ENCODE measurements around the gene TBC1D19. TPM values are rescaled to one million over a fixed set of nuclear protein-coding genes. Genes with fewer than 3 reads are reported as not detected.
"Not testable (repeated sequence)": the region's sequence is repeated elsewhere in the genome, so short reads cannot be mapped to it uniquely, and the experiment has no call there.

The TBC1D19 gene
- total and polyA plus RNA-seq, 4 donors, result 14.2 to 81.6 (median 24.3) TPM

DNA sequence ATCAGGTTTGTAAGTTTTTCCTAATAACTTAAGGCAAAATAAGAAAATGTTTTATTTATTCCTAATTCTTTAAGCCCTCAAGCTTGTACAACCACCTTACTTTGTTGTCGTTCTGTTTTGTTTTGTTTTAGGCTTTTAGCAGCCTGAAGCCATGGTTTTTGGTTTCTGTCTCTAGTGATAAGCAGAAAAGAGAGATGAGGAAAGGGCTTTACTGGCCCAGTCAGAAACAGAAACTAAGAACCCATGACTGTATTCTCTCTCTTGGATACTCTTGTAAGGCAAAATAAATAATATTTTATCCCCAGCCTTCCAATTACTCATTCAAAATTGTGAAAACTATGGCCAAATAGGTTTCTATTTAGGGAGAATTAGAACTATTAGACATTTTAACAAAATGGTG, 29.4 kb downstream of the TBC1D19 start:
- H3K36me3 ChIP-seq (ENCODE audit: control insufficient read depth, insufficient read depth, low read length), result no peaks in the 10 kb centered on the region
- H3K4me1 ChIP-seq (ENCODE audit: control insufficient read depth, insufficient read depth, low read length), result no peaks in the 10 kb centered on the region
- no peaks in the 10 kb centered on the region for H3K9me3 ChIP-seq (ENCODE audit: control insufficient read depth, insufficient read depth, low read length)
- H3K27ac ChIP-seq (ENCODE audit: low read depth, low read length), result no peak overlapping the region
- DNase-seq (ENCODE audit: low read depth in 4 of 6, low spot score in 6 of 6), result no peak
- no peak overlapping the region for H3K4me3 ChIP-seq (ENCODE audit: low read depth, low read length)
- no CpG with 5 or more reads among the region's 1 CpG for WGBS (ENCODE audit: insufficient coverage)
- H3K27me3 ChIP-seq (ENCODE audit: control insufficient read depth, insufficient read depth, low read length), result no peaks in the 10 kb centered on the region

DNA sequence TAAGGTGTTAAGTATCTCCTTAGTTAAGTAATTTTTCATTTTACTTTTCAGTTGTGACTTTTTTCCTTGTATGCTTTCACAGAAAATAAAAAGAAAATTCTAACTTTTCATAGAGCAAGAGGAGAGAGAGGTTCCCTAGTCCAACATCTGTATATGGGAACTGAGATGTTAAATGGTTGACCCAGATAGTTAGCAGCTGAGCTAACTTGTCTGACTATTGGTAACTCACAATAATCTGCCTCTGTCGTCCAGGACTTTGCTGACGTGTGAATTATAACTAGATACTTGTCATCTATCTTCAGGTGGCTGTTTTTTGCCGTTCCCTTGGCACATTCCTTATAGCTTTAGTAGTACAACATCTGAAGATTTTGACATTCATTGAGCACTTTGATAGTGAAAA, 29.9 kb downstream of the TBC1D19 start:
- WGBS (ENCODE audit: insufficient coverage), result no CpG with 5 or more reads among the region's 3 CpGs
- H3K36me3 ChIP-seq (ENCODE audit: control insufficient read depth, insufficient read depth, low read length), result no peaks in the 10 kb centered on the region

DNA sequence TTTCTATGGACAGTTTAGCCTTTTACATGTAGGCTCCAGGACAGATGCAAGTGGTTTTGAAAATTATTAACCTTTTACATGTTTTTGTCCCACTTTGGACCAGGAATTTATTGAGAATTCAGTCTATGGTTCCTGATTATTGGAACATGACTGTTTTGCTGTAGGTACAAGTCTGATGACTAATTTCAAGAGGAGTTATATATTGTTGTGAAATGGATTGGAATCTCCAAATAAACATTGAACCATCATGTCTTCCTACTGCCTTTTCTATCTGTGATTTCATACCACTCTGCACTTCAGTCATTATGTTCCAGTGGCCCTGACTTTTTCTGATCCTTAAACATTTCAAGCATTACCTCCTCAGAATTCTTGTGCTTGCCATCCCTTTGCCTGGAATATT, 35.9 kb downstream of the TBC1D19 start:
- no peaks in the 10 kb centered on the region for H3K9me3 ChIP-seq (ENCODE audit: control insufficient read depth, insufficient read depth, low read length)
- no peak overlapping the region for H3K27ac ChIP-seq (ENCODE audit: low read depth, low read length)
- no peaks in the 10 kb centered on the region for H3K4me1 ChIP-seq (ENCODE audit: control insufficient read depth, insufficient read depth, low read length)
- no peak for DNase-seq (ENCODE audit: low read depth in 4 of 6, low spot score in 6 of 6)
- H3K4me3 ChIP-seq (ENCODE audit: low read depth, low read length), result no peak overlapping the region
- H3K27me3 ChIP-seq (ENCODE audit: control insufficient read depth, insufficient read depth, low read length), result no peaks in the 10 kb centered on the region
- H3K36me3 ChIP-seq (ENCODE audit: control insufficient read depth, insufficient read depth, low read length), result no peaks in the 10 kb centered on the region

More for the DNA sequence above, 29.9 kb downstream of the TBC1D19 start:
- H3K27ac ChIP-seq (ENCODE audit: low read depth, low read length), result no peak overlapping the region
- no peaks in the 10 kb centered on the region for H3K27me3 ChIP-seq (ENCODE audit: control insufficient read depth, insufficient read depth, low read length)
- H3K4me1 ChIP-seq (ENCODE audit: control insufficient read depth, insufficient read depth, low read length), result no peaks in the 10 kb centered on the region
- no peak for DNase-seq (ENCODE audit: low read depth in 4 of 6, low spot score in 6 of 6)
- H3K4me3 ChIP-seq (ENCODE audit: low read depth, low read length), result no peak overlapping the region
- H3K9me3 ChIP-seq (ENCODE audit: control insufficient read depth, insufficient read depth, low read length), result no peaks in the 10 kb centered on the region

DNA sequence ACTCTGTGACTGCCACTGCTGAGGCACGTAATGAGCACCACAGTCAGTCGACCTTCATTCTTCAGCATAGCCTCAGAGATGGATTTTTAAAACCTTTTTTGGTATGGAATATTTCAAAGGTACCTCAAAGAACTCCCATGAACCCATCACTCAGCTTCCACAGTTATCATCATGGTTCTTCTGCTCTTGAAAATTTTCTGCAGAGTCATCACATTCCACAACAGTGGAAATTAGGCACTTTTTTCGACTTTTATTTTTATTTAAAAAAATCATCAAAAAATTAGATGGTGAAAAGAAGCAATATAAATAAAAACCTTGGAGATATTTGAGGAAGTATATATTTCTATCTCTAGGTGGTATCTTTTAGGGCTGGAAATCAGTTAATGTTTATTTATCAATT, 37.5 kb downstream of the TBC1D19 start:
- Histone ChIP-seq H3K9me3 (ENCODE audit: control insufficient read depth, insufficient read depth, low read length) (no peaks in the 10 kb centered on the region), H3K36me3 (ENCODE audit: control insufficient read depth, insufficient read depth, low read length) (no peaks in the 10 kb centered on the region), H3K27me3 (ENCODE audit: control insufficient read depth, insufficient read depth, low read length) (no peaks in the 10 kb centered on the region), H3K4me3 (ENCODE audit: low read depth, low read length) (no peak overlapping the region), H3K4me1 (ENCODE audit: control insufficient read depth, insufficient read depth, low read length) (no peaks in the 10 kb centered on the region), H3K27ac (ENCODE audit: low read depth, low read length) (no peak overlapping the region)
- DNase-seq (ENCODE audit: low read depth in 4 of 6, low spot score in 6 of 6), result no peak
- no CpG with 5 or more reads among the region's 3 CpGs for WGBS (ENCODE audit: insufficient coverage)

DNA sequence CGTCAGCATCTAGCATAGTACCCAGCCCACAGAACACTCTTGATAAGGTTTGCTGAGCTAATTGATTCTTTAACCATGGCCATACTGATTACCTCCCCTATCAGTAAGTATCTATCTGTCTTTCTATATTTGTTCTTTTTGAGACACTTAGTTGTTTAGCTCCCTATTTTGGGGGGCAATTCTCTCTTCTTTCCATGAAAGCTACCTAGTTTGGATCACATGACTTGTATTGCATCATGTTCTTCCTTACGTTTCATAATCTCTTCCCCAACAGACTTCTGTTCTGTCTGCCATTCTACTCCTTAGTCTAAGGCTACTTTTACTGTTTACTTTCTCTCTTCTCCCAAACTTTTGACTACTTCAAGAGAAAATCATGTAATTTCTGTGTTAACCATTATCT, 39.0 kb downstream of the TBC1D19 start:
- 56% methylated on average over 1 of the region's 2 CpGs for WGBS (ENCODE audit: insufficient coverage)
- Histone ChIP-seq H3K27ac (ENCODE audit: low read depth, low read length) (no peak overlapping the region), H3K27me3 (ENCODE audit: control insufficient read depth, insufficient read depth, low read length) (no peaks in the 10 kb centered on the region), H3K4me3 (ENCODE audit: low read depth, low read length) (no peak overlapping the region), H3K36me3 (ENCODE audit: control insufficient read depth, insufficient read depth, low read length) (no peaks in the 10 kb centered on the region), H3K4me1 (ENCODE audit: control insufficient read depth, insufficient read depth, low read length) (no peaks in the 10 kb centered on the region), H3K9me3 (ENCODE audit: control insufficient read depth, insufficient read depth, low read length) (no peaks in the 10 kb centered on the region)
- DNase-seq (ENCODE audit: low read depth in 4 of 6, low spot score in 6 of 6), result no peak

DNA sequence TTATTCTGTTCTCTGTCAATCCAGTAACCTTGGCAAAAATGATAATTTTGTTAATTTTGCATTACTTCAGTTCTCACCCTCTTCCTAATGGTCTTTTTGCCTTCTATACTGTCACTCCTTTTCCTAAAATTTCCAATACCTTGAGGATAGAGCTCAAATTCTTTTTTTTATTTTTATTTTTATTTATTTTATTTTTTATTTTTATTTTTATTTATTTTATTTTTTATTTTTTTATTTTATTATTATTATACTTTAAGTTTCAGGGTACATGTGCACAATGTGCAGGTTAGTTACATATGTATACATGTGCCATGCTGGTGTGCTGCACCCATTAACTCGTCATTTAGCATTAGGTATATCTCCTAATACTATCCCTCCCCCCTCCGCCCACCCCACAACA, 42.8 kb downstream of the TBC1D19 start:
- not testable (repeated sequence) for H3K27me3 ChIP-seq (ENCODE audit: control insufficient read depth, insufficient read depth, low read length); H3K9me3 ChIP-seq (ENCODE audit: control insufficient read depth, insufficient read depth, low read length); H3K4me3 ChIP-seq (ENCODE audit: low read depth, low read length); H3K27ac ChIP-seq (ENCODE audit: low read depth, low read length); H3K36me3 ChIP-seq (ENCODE audit: control insufficient read depth, insufficient read depth, low read length); H3K4me1 ChIP-seq (ENCODE audit: control insufficient read depth, insufficient read depth, low read length); DNase-seq (ENCODE audit: low read depth in 4 of 6, low spot score in 6 of 6)
- no CpG with 5 or more reads among the region's 2 CpGs for WGBS (ENCODE audit: insufficient coverage)

DNA sequence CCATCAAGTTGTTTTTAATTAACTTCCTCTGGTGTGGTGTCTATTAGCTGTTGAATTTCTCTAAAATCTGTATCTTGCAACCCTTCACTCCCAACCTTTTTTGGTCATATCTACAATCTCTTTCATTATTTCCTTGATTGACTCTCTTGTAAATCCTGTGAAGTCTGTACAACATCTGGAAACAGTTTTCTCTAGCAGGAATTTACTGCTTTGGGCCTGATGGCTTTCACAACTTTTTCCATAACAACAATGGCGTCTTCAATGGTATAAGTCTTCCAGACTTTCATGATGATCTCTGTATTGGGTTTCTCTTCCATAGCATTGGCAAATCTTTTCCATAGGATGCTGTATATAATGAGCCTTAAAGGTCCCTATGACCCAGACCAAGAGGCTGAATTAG, 49.0 kb downstream of the TBC1D19 start:
- no peak for DNase-seq (ENCODE audit: low read depth in 4 of 6, low spot score in 6 of 6)
- H3K27me3 ChIP-seq (ENCODE audit: control insufficient read depth, insufficient read depth, low read length), result no peaks in the 10 kb centered on the region
- WGBS (ENCODE audit: insufficient coverage), result no CpG with 5 or more reads among the region's 1 CpG
- H3K4me3 ChIP-seq (ENCODE audit: low read depth, low read length), result no peak overlapping the region
- no peak overlapping the region for H3K27ac ChIP-seq (ENCODE audit: low read depth, low read length)
- H3K36me3 ChIP-seq (ENCODE audit: control insufficient read depth, insufficient read depth, low read length), result peaks cover 2% of the 10 kb centered on the region
- no peaks in the 10 kb centered on the region for H3K4me1 ChIP-seq (ENCODE audit: control insufficient read depth, insufficient read depth, low read length)
- H3K9me3 ChIP-seq (ENCODE audit: control insufficient read depth, insufficient read depth, low read length), result peaks cover 1% of the 10 kb centered on the region

DNA sequence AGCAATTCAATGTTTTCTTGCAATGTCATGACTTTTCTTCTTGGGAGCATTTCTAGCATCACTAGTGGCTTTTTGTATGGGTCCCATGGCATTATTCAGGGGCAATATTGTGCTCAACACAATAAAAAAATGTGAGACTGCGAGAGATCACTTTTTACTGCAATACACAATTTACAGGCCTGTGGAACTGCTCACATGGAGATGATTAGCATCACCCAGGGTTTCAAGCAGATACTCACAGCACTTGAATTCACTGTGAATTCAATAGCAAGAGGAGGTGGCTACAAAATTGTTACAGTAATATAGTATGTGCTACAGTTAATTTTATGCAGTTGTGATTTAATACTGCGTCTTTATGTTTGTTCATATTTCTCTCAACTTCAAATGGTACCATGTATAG, 50.4 kb downstream of the TBC1D19 start:
- WGBS (ENCODE audit: insufficient coverage), result no CpG with 5 or more reads among the region's 2 CpGs

DNA sequence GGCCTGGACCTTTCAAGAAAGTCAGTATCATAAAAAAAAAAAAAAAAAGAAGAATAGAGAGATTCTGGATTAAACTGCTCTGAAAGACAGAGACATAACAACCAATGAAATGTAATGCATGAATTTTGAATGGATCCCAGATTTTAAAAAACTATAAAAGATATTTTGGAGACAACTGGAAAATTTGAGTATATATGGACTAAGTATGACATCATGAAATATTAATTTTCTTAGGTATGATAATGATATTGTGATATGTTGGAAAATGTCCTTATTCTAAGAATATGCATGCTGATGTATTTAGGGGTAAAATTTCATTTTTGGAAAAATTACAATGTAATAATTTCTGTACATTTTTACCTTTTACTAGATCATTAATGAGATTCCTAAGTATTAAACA, 52.6 kb downstream of the TBC1D19 start:
- no peak overlapping the region for H3K4me3 ChIP-seq (ENCODE audit: low read depth, low read length)
- H3K36me3 ChIP-seq (ENCODE audit: control insufficient read depth, insufficient read depth, low read length), result peaks cover 8% of the 10 kb centered on the region
- peaks cover 1% of the 10 kb centered on the region for H3K9me3 ChIP-seq (ENCODE audit: control insufficient read depth, insufficient read depth, low read length)
- no peak for DNase-seq (ENCODE audit: low read depth in 4 of 6, low spot score in 6 of 6)
- no peaks in the 10 kb centered on the region for H3K4me1 ChIP-seq (ENCODE audit: control insufficient read depth, insufficient read depth, low read length)
- H3K27ac ChIP-seq (ENCODE audit: low read depth, low read length), result no peak overlapping the region
- H3K27me3 ChIP-seq (ENCODE audit: control insufficient read depth, insufficient read depth, low read length), result no peaks in the 10 kb centered on the region

More for the DNA sequence above, 50.4 kb downstream of the TBC1D19 start:
- DNase-seq (ENCODE audit: low read depth in 4 of 6, low spot score in 6 of 6), result no peak
- H3K27ac ChIP-seq (ENCODE audit: low read depth, low read length), result no peak overlapping the region
- no peaks in the 10 kb centered on the region for H3K4me1 ChIP-seq (ENCODE audit: control insufficient read depth, insufficient read depth, low read length)
- H3K4me3 ChIP-seq (ENCODE audit: low read depth, low read length), result no peak overlapping the region
- H3K9me3 ChIP-seq (ENCODE audit: control insufficient read depth, insufficient read depth, low read length), result peaks cover 1% of the 10 kb centered on the region
- no peaks in the 10 kb centered on the region for H3K27me3 ChIP-seq (ENCODE audit: control insufficient read depth, insufficient read depth, low read length)
- peaks cover 2% of the 10 kb centered on the region for H3K36me3 ChIP-seq (ENCODE audit: control insufficient read depth, insufficient read depth, low read length)

DNA sequence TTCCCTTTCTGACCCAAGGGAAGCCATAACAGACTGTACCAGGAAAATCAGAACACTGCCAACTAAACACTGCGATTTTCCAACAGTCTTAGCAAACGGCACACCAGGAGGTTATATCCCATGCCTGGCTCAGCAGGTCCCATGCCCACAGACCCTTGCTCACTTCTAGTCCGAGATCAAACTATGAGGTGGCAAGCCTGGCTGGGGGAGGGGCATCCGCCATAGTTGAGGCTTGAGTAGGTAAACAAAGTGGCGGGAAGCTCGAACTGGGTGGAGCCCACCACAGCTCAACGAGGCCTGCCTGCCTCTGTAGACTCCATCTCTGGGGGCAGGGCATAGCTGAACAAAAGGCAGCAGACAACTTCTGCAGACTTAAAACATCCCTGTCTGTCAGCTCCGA, 56.8 kb downstream of the TBC1D19 start:
- not testable (repeated sequence) for H3K9me3 ChIP-seq (ENCODE audit: control insufficient read depth, insufficient read depth, low read length); H3K27ac ChIP-seq (ENCODE audit: low read depth, low read length); H3K4me1 ChIP-seq (ENCODE audit: control insufficient read depth, insufficient read depth, low read length); DNase-seq (ENCODE audit: low read depth in 4 of 6, low spot score in 6 of 6); H3K4me3 ChIP-seq (ENCODE audit: low read depth, low read length); H3K27me3 ChIP-seq (ENCODE audit: control insufficient read depth, insufficient read depth, low read length); H3K36me3 ChIP-seq (ENCODE audit: control insufficient read depth, insufficient read depth, low read length)
- whole genome bisulfite sequencing (ENCODE audit: insufficient coverage), result 94% methylated on average over 8 of the region's 8 CpGs
